Prostate gland (tissue), 2 donors: ENCODE measurements around the gene SLC4A11.

Source experiments
- CTCF ChIP-seq, 4 experiments: fragments of 200-600 bp in 2 of 4; fragments of 450-650 bp in 2 of 4; sonication (generic) in 2 of 4; IDR thresholded peaks; 1 replicate in 3 of 4; 2 replicates in 1 of 4; pipeline ENCODE4 v1.5.1; 2016 to 2019; ENCODE audit warnings: antibody characterized with exemption in 4 of 4, mild to moderate bottlenecking in 2 of 4, moderate library complexity in 2 of 4
- POLR2A ChIP-seq: fragments of 450-650 bp; IDR thresholded peaks from one replicate; pipeline ENCODE4 v1.6.1; 2016; ENCODE audit warnings: antibody characterized with exemption, mild to moderate bottlenecking
- POLR2AphosphoS5 ChIP-seq: sonication (generic); formaldehyde crosslinking; IDR thresholded peaks from one replicate; pipeline ENCODE4 v1.6.1; 2017; ENCODE audit warnings: antibody characterized with exemption

- TF ChIP-seq POLR2AphosphoS5 (no peak), POLR2A (no peak), CTCF (IDR thresholded peaks at IDR 0.05) (no peak)
Measured at GRCh38 chr20:3209946-3210317, 29.1 kb downstream of the SLC4A11 start.
